NCI-H526 treated with DMSO at 0.1 percent for 48 hours (cell line): ENCODE measurements around the gene TUBGCP3.

Experiments used
- DNase-seq: peaks from one replicate; lab custom pipeline; 2025; lab: John Stamatoyannopoulos, UW

TUBGCP3 gene

DNA sequence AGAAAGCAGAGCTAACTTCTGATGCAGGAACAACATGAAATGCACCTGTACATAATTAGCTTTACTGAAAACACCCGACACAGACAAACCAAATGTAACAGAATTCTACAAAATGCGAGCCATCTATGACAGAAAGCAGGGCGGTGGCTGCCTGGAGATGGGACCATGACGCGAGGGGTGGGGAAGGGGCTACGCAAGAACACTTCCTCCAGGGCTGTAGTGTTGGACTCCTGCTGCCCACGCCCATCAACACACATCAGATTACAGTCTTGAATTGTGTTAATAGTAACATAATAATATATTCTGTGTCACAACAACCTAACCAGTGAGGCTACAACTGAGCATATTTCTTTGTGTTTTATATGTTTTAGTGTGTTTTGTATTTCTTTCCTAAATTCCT lies 108.6 kb downstream of the TUBGCP3 start:
- DNase-seq = no peak

GRCh38 chr13:112477070-112477619 lies 110.8 kb downstream of the TUBGCP3 start:
- no peak for DNase-seq

DNA sequence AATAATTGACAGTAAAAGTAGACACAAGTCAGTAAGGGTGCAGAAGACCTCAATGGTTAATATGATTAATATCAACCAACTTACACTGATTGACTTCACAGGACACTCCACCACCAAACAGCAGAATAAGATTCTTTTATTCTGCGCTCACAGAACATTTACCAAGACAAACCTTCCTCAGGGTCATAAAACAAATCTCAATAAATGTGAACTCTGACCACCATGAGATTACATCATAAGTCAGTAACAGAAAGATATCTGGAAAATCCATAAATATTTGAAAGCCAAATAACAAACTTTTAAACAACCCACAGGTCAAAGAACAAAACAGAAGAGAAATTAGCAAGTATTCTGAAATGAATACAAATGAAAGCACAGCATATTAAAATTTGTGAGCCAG lies 112.1 kb downstream of the TUBGCP3 start:
- no peak for DNase-seq

GRCh38 chr13:112474869-112475268 lies 113.1 kb downstream of the TUBGCP3 start:
- DNase-seq = no peak

- DNase-seq = no peak
These were observed 114.1 kb downstream of the TUBGCP3 start for GRCh38 chr13:112473818-112474217.

- DNase-seq = no peak
These were observed 118.7 kb downstream of the TUBGCP3 start for GRCh38 chr13:112469071-112469745.

GRCh38 chr13:112468069-112468468 lies 119.9 kb downstream of the TUBGCP3 start:
- DNase-seq = no peak

GRCh38 chr13:112467236-112467635 lies 120.7 kb downstream of the TUBGCP3 start:
- no peak for DNase-seq

GRCh38 chr13:112466132-112467058 lies 121.6 kb downstream of the TUBGCP3 start:
- DNase-seq = no peak

- DNase-seq = no peak
These were observed 122.5 kb downstream of the TUBGCP3 start for GRCh38 chr13:112465251-112466131.

DNA sequence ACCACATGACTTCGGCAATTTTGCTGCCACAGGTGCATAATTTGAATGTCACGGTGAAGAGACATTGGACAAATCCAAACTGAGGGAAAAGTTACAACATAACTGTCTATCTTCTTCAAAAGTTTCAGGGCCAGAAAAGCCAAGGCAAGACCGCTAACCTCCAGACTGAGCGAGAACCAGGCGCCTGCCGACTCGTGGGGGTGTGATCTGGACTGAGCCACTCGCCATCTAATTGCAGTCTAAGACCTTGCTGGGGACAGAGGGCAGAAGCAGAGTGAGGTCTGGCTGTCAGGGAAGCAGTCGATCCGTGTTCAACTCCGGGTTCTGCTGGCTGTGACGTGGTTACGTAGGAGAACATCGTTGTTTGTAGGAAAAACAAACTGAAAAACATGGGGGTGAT lies 123.2 kb downstream of the TUBGCP3 start:
- DNase-seq = no peak

DNA sequence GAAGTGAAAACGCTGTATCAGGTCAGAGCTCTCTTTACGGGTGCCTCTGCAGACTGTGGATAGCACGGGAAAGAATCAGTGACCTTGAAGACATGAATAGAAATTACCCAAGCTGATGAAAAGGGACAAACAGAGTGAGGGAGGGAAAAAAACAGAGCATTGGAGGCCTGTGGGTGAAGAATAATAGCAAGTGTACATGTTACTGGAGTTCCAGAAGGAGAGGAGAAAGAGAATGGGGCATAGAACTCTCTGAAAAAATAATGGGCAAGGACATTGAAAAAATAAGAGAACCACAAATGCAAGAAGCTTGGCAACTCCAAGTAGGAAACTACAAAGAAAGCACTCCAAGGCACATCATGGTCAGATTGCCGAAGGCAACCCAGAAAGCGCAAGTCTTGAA lies 125.5 kb downstream of the TUBGCP3 start:
- DNase-seq = no peak

DNA sequence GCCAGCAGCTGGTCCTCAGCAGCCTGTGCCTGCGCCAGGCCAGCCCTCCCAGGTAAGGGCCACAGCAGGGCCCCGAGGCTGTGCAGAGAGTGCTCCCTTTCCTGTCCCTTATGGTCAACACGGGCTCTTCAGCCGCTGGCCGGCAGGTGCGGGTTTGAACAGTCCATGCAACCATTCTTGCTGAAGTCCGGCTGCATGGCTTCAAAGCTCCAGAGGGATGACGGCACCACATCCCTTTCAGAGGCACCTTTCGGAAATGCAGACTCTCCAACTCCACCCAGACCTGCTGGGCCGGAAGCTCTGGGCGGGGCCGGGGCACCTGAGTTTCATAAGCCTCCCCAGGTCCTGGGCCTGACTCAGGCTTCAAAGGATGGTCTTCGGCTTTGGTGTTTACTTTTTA lies 130.5 kb downstream of the TUBGCP3 start:
- no peak for DNase-seq

GRCh38 chr13:112457081-112457480 lies 130.9 kb downstream of the TUBGCP3 start:
- DNase-seq = no peak

- DNase-seq = no peak
These were observed 131.6 kb downstream of the TUBGCP3 start for GRCh38 chr13:112456138-112457056.

- no peak for DNase-seq
These were observed 132.4 kb downstream of the TUBGCP3 start for GRCh38 chr13:112455476-112456059.

DNA sequence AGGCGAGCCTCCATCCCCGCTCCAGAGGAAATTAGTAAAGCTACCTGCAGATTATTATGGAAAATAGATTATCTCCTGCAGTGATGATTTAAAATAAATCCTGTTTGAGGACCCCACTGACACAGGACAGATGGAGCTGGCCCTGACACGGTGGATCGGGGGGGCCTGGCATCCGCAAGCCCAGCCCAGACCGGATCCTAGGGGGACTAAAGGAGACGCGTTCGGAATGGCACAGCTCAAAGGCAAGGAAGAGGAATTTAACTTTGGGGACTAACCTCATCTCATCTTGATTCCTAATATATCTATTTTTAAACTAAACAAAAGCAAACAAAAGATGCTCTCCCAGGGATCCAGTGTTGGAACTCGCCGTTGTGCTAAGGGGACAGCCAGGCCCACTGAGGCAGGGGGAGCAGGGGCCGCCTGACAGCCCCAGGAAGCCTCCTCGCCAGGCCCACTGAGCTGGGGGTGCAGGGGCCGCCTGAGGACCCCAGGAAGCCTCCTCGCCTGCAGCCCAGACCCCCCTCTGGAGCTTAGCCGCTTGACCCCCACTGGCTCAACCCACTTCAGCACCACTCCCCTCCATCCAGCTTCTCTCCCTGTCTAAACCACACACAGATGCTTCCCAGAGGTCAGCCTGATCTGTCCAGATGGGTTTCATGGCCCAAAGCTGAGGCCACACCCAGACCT lies 133.2 kb downstream of the TUBGCP3 start:
- DNase-seq = no peak

GRCh38 chr13:112453874-112454647 lies 133.9 kb downstream of the TUBGCP3 start:
- no peak for DNase-seq

GRCh38 chr13:112453207-112453829 lies 134.6 kb downstream of the TUBGCP3 start:
- no peak for DNase-seq
